ENCODE data around the gene BRICD5.

The BRICD5 gene

GRCh38 chr16:2198283-2198682 lies 12.4 kb downstream of the BRICD5 start:
- H3K79me1 ChIP-seq (ENCODE audit: low read length), result no peaks in the 10 kb centered on the region
- no peak overlapping the region for H3K18ac ChIP-seq (ENCODE audit: low read length)
- no peaks in the 10 kb centered on the region for H3K4me1 ChIP-seq (ENCODE audit: control insufficient read depth in 1 of 2, insufficient read depth in 2 of 2, low read length in 2 of 2)
- H3K9ac ChIP-seq (ENCODE audit: low read length), result no peak overlapping the region
- no peak overlapping the region for H2BK12ac ChIP-seq (ENCODE audit: low read length)
- H2AFZ ChIP-seq (ENCODE audit: insufficient read depth, low read length, poor library complexity), result no peak overlapping the region
- no peak overlapping the region for H2BK5ac ChIP-seq (ENCODE audit: low read depth, low read length, poor library complexity)
- no peak overlapping the region for H3K4me3 ChIP-seq (ENCODE audit: low read depth, low read length)
- no peak overlapping the region for H2AK5ac ChIP-seq (ENCODE audit: low read length)
- H4K8ac ChIP-seq (ENCODE audit: low read depth, low read length), result no peak overlapping the region
- H3K9me3 ChIP-seq (ENCODE audit: insufficient read depth, low read depth, low read length), result peaks cover 3% of the 10 kb centered on the region
- no peak overlapping the region for H3K27ac ChIP-seq (ENCODE audit: low read depth, low read length)
- H3K4ac ChIP-seq (ENCODE audit: low read depth, low read length), result no peak overlapping the region
- H3K79me2 ChIP-seq (ENCODE audit: control insufficient read depth, insufficient read depth, low read length, poor library complexity), result no peaks in the 10 kb centered on the region
- no peak overlapping the region for H3K4me2 ChIP-seq (ENCODE audit: low read length)
- no peak for DNase-seq
- H4K12ac ChIP-seq (ENCODE audit: low read depth, low read length), result no peak overlapping the region
- peaks cover 30% of the 10 kb centered on the region for H3K27me3 ChIP-seq (ENCODE audit: insufficient read depth, low read length)
- H4K91ac ChIP-seq (ENCODE audit: low read depth, low read length), result no peak overlapping the region
- no peak overlapping the region for H3K23ac ChIP-seq (ENCODE audit: low read length)
- H3K36me3 ChIP-seq (ENCODE audit: control insufficient read depth in 1 of 2, insufficient read depth in 2 of 2, low read length in 2 of 2), result no peaks in the 10 kb centered on the region
- H2BK120ac ChIP-seq (ENCODE audit: insufficient read depth, low read length, poor library complexity), result no peak overlapping the region
- H3K14ac ChIP-seq (ENCODE audit: low read length), result no peak overlapping the region
- WGBS (ENCODE audit: extremely low coverage, insufficient coverage, insufficient read length), result no CpG with 5 or more reads among the region's 4 CpGs

DNA sequence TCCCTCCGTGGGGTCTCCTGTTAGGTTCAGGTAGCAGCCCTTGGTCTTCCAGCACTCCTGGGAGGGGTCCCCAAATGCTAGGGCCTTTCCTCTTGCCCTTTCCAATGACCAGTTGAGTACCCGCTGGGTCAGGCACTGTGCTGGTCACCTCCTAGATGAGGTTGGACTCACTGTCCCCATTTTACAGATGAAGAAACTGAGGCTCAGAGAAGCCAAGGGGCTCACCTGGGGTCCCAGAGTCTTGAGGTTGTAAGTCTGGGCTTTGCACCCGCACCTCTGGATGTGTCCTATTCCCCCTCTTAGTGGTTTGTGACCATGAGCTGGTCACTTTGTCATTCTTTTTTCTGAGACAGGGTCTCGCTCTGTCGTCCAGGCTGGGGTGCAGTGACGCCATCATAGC lies 12.9 kb downstream of the BRICD5 start:
- no peak overlapping the region for H4K12ac ChIP-seq (ENCODE audit: low read depth, low read length)
- H4K8ac ChIP-seq (ENCODE audit: low read depth, low read length), result no peak overlapping the region
- DNase-seq, result no peak
- H3K36me3 ChIP-seq (ENCODE audit: control insufficient read depth in 1 of 2, insufficient read depth in 2 of 2, low read length in 2 of 2), result no peaks in the 10 kb centered on the region
- H2AFZ ChIP-seq (ENCODE audit: insufficient read depth, low read length, poor library complexity), result no peak overlapping the region
- H3K9ac ChIP-seq (ENCODE audit: low read length), result no peak overlapping the region
- H3K27ac ChIP-seq (ENCODE audit: low read depth, low read length), result no peak overlapping the region
- no peak overlapping the region for H2AK5ac ChIP-seq (ENCODE audit: low read length)
- peaks cover 3% of the 10 kb centered on the region for H3K9me3 ChIP-seq (ENCODE audit: insufficient read depth, low read depth, low read length)
- H3K79me1 ChIP-seq (ENCODE audit: low read length), result no peaks in the 10 kb centered on the region
- no peaks in the 10 kb centered on the region for H3K4me1 ChIP-seq (ENCODE audit: control insufficient read depth in 1 of 2, insufficient read depth in 2 of 2, low read length in 2 of 2)
- H3K27me3 ChIP-seq (ENCODE audit: insufficient read depth, low read length), result peaks cover 30% of the 10 kb centered on the region
- no peak overlapping the region for H2BK5ac ChIP-seq (ENCODE audit: low read depth, low read length, poor library complexity)
- no peak overlapping the region for H3K14ac ChIP-seq (ENCODE audit: low read length)
- no peak overlapping the region for H3K4me2 ChIP-seq (ENCODE audit: low read length)
- H4K91ac ChIP-seq (ENCODE audit: low read depth, low read length), result no peak overlapping the region
- H3K4me3 ChIP-seq (ENCODE audit: low read depth, low read length), result no peak overlapping the region
- H2BK12ac ChIP-seq (ENCODE audit: low read length), result no peak overlapping the region
- H2BK120ac ChIP-seq (ENCODE audit: insufficient read depth, low read length, poor library complexity), result no peak overlapping the region
- no CpG with 5 or more reads among the region's 6 CpGs for WGBS (ENCODE audit: extremely low coverage, insufficient coverage, insufficient read length)
- H3K18ac ChIP-seq (ENCODE audit: low read length), result no peak overlapping the region
- no peaks in the 10 kb centered on the region for H3K79me2 ChIP-seq (ENCODE audit: control insufficient read depth, insufficient read depth, low read length, poor library complexity)
- no peak overlapping the region for H3K4ac ChIP-seq (ENCODE audit: low read depth, low read length)
- no peak overlapping the region for H3K23ac ChIP-seq (ENCODE audit: low read length)

GRCh38 chr16:2196981-2197511 lies 13.6 kb downstream of the BRICD5 start:
- Histone ChIP-seq H2BK5ac (ENCODE audit: low read depth, low read length, poor library complexity) (no peak overlapping the region), H3K27me3 (ENCODE audit: insufficient read depth, low read length) (peaks cover 30% of the 10 kb centered on the region), H2BK120ac (ENCODE audit: insufficient read depth, low read length, poor library complexity) (no peak overlapping the region), H4K91ac (ENCODE audit: low read depth, low read length) (no peak overlapping the region), H2AFZ (ENCODE audit: insufficient read depth, low read length, poor library complexity) (peak overlapping the region; percentile 27), H3K79me1 (ENCODE audit: low read length) (no peaks in the 10 kb centered on the region), H3K79me2 (ENCODE audit: control insufficient read depth, insufficient read depth, low read length, poor library complexity) (no peaks in the 10 kb centered on the region), H4K8ac (ENCODE audit: low read depth, low read length) (no peak overlapping the region), H3K4ac (ENCODE audit: low read depth, low read length) (no peak overlapping the region), H2AK5ac (ENCODE audit: low read length) (no peak overlapping the region), H3K9me3 (ENCODE audit: insufficient read depth, low read depth, low read length) (peaks cover 3% of the 10 kb centered on the region), H3K4me3 (ENCODE audit: low read depth, low read length) (no peak overlapping the region), H4K12ac (ENCODE audit: low read depth, low read length) (no peak overlapping the region), H3K4me2 (ENCODE audit: low read length) (peak overlapping the region; percentile 67), H3K23ac (ENCODE audit: low read length) (no peak overlapping the region), H3K18ac (ENCODE audit: low read length) (no peak overlapping the region), H3K4me1 (ENCODE audit: control insufficient read depth in 1 of 2, insufficient read depth in 2 of 2, low read length in 2 of 2) (no peaks in the 10 kb centered on the region), H3K27ac (ENCODE audit: low read depth, low read length) (no peak overlapping the region), H2BK12ac (ENCODE audit: low read length) (no peak overlapping the region), H3K14ac (ENCODE audit: low read length) (no peak overlapping the region), H3K36me3 (ENCODE audit: control insufficient read depth in 1 of 2, insufficient read depth in 2 of 2, low read length in 2 of 2) (no peaks in the 10 kb centered on the region), H3K9ac (ENCODE audit: low read length) (no peak overlapping the region)
- DNase-seq, result no peak
- no CpG with 5 or more reads among the region's 32 CpGs for WGBS (ENCODE audit: extremely low coverage, insufficient coverage, insufficient read length)

DNA sequence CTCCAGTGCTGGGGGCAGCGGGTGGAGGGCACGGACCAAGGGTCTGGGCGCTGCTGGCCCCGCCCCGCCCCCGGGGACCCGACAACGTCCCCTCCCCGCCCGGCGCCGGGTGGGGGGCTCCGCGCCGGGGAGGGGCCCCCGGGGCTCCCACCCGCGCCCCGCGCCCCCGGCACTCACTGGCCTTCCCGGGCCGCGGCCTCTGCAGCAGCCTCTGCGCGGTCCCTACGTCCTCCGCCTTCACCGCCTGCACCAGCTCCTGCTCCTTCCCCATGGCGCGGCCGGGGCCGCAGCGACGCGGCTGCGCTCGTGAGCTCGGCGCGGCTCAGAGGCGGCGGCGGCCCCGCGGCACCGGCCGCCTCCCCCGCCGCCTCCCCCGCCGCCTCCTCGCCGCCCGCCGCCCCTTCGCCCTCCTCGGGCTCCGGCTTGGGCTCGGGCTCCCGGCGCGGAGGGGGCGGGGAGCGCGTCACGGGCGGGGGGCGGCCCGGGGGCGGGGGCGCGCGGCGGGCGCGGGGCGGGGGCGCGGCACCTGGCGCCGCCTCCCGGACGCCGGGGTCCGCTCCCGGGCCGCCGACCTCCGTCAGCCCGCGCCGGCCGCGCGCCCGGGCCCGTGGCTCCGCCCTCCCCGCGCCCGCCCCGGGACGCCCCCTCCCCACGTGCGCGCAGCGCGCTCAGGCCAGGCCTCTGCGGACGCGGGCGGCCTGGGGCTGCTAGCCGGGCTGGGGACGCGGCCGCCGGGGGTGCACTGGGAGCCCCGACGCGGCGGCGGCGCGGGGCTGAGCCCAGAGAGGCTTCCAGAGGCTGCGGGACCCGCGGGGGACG lies 14.3 kb downstream of the BRICD5 start, which contains the start of gene CASKIN1:
CASKIN1 (minus strand) TSS at position 444 of the 819 bp plus-strand sequence; CDS start at position 271, 173 bp downstream.
- no peak within 1 kb of the TSS for H3K14ac ChIP-seq (ENCODE audit: low read length)
- peak within 1 kb of the TSS; percentile 27 for H2AFZ ChIP-seq (ENCODE audit: insufficient read depth, low read length, poor library complexity)
- H2AK5ac ChIP-seq (ENCODE audit: low read length), result no peak within 1 kb of the TSS
- no peak within 1 kb of the TSS for H3K4ac ChIP-seq (ENCODE audit: low read depth, low read length)
- H3K27me3 ChIP-seq (ENCODE audit: insufficient read depth, low read length), result peaks cover 30% of the 10 kb centered on the region
- H3K4me2 ChIP-seq (ENCODE audit: low read length), result peak within 1 kb of the TSS; percentile 79
- H3K4me1 ChIP-seq (ENCODE audit: control insufficient read depth in 1 of 2, insufficient read depth in 2 of 2, low read length in 2 of 2), result no peaks in the 10 kb centered on the region
- no peak within 1 kb of the TSS for H3K23ac ChIP-seq (ENCODE audit: low read length)
- H3K18ac ChIP-seq (ENCODE audit: low read length), result no peak within 1 kb of the TSS
- no peak within 1 kb of the TSS for H4K8ac ChIP-seq (ENCODE audit: low read depth, low read length)
- H3K9ac ChIP-seq (ENCODE audit: low read length), result no peak within 1 kb of the TSS
- WGBS (ENCODE audit: extremely low coverage, insufficient coverage, insufficient read length), result no CpG with 5 or more reads among the region's 129 CpGs
- no peaks in the 10 kb centered on the region for H3K79me1 ChIP-seq (ENCODE audit: low read length)
- DNase-seq, result peak in 1 of 2 donors; percentile 44
- no peaks in the 10 kb centered on the region for H3K36me3 ChIP-seq (ENCODE audit: control insufficient read depth in 1 of 2, insufficient read depth in 2 of 2, low read length in 2 of 2)
- H2BK120ac ChIP-seq (ENCODE audit: insufficient read depth, low read length, poor library complexity), result no peak within 1 kb of the TSS
- no peak within 1 kb of the TSS for H2BK12ac ChIP-seq (ENCODE audit: low read length)
- no peaks in the 10 kb centered on the region for H3K79me2 ChIP-seq (ENCODE audit: control insufficient read depth, insufficient read depth, low read length, poor library complexity)
- peak within 1 kb of the TSS; percentile 67 for H3K4me3 ChIP-seq (ENCODE audit: low read depth, low read length)
- peaks cover 5% of the 10 kb centered on the region for H3K9me3 ChIP-seq (ENCODE audit: insufficient read depth, low read depth, low read length)
- H4K12ac ChIP-seq (ENCODE audit: low read depth, low read length), result no peak within 1 kb of the TSS
- no peak within 1 kb of the TSS for H2BK5ac ChIP-seq (ENCODE audit: low read depth, low read length, poor library complexity)
- no peak within 1 kb of the TSS for H3K27ac ChIP-seq (ENCODE audit: low read depth, low read length)
- H4K91ac ChIP-seq (ENCODE audit: low read depth, low read length), result no peak within 1 kb of the TSS
